HUES64 (cell line): ENCODE data around the gene TRMT2A.

ENCODE experiments used
- H3K27ac ChIP-seq: 2 replicates; pipeline ENCODE4 v1.7.0; 2013; ENCODE audit warnings: low read depth, low read length, inconsistent platforms
- H3K27me3 ChIP-seq: 2 replicates; pipeline ENCODE4 v1.6.1; 2013; ENCODE audit warnings: mild to moderate bottlenecking, low read length; ENCODE audit not compliant: insufficient read depth
- H3K36me3 ChIP-seq: 2 replicates; pipeline ENCODE4 v1.6.1; 2013; ENCODE audit warnings: mild to moderate bottlenecking, low read length; ENCODE audit not compliant: insufficient read depth
- H3K4me1 ChIP-seq: 2 replicates; pipeline ENCODE4 v1.6.1; 2013; ENCODE audit warnings: mild to moderate bottlenecking, low read length, moderate library complexity; ENCODE audit not compliant: insufficient read depth
- H3K4me3 ChIP-seq: 2 replicates; pipeline ENCODE4 v1.5.1; 2013; ENCODE audit warnings: mild to moderate bottlenecking, low read length, moderate library complexity
- H3K9ac ChIP-seq: 2 replicates; pipeline ENCODE4 v1.6.1; 2013; ENCODE audit warnings: mild to moderate bottlenecking, low read depth, low read length
- H3K9me3 ChIP-seq: 2 replicates; pipeline ENCODE4 v1.6.1; 2013; ENCODE audit warnings: low read depth, low read length; ENCODE audit not compliant: insufficient read depth
- WGBS: fragments of 150-250, 120-280 bp; methylation state at CpG from one replicate; pipeline ENCODE4 v1.1.7; 2013; ENCODE audit warnings: missing lambda C conversion rate; 5-methylcytosine and 5-hydroxymethylcytosine counted together

Gene TRMT2A

GRCh38 chr22:20156611-20157429 lies 39.8 kb upstream of the TRMT2A start:
- H3K27ac ChIP-seq: no peak overlapping the region
- WGBS: 60% methylated on average over 17 of the region's 17 CpGs
- H3K9me3 ChIP-seq: no peaks in the 10 kb centered on the region
- H3K9ac ChIP-seq: no peak overlapping the region
- H3K4me3 ChIP-seq: no peak overlapping the region
- no peaks in the 10 kb centered on the region for H3K27me3 ChIP-seq
- H3K36me3 ChIP-seq: no peaks in the 10 kb centered on the region
- H3K4me1 ChIP-seq: 0 out of 2 replicates have a peak, but pooled peaks cover 5% of the 10 kb centered on the region

DNA sequence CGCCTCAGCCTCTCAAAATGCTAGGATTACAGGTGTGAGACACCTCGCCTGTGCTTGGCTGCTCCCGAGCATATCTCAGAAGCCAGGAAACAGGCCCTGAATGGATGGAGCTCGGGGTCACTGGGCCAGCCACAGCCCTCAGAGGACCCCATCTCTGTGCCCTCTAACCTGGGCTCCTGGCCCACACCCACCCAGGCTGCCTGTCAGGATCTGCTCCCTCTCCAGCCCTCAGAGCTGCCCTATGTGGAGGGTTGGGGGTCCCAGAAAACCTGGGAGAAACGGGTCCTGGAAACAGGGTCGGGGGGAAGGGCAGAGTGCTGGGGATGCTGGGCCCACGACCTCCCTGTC lies 39.0 kb upstream of the TRMT2A start:
- 0 out of 2 replicates have a peak, but pooled peaks cover 5% of the 10 kb centered on the region for H3K4me1 ChIP-seq
- no peak overlapping the region for H3K27ac ChIP-seq
- no peaks in the 10 kb centered on the region for H3K27me3 ChIP-seq
- H3K4me3 ChIP-seq: no peak overlapping the region
- 84% methylated on average over 7 of the region's 7 CpGs for WGBS
- H3K9me3 ChIP-seq: no peaks in the 10 kb centered on the region
- no peak overlapping the region for H3K9ac ChIP-seq
- no peaks in the 10 kb centered on the region for H3K36me3 ChIP-seq

GRCh38 chr22:20155330-20156041 lies 38.5 kb upstream of the TRMT2A start:
- Histone ChIP-seq H3K27ac (no peak overlapping the region), H3K4me3 (no peak overlapping the region), H3K9me3 (no peaks in the 10 kb centered on the region), H3K4me1 (0 out of 2 replicates have a peak, but pooled peaks cover 5% of the 10 kb centered on the region), H3K36me3 (no peaks in the 10 kb centered on the region), H3K27me3 (no peaks in the 10 kb centered on the region), H3K9ac (no peak overlapping the region)
- 87% methylated on average over 30 of the region's 30 CpGs for WGBS

DNA sequence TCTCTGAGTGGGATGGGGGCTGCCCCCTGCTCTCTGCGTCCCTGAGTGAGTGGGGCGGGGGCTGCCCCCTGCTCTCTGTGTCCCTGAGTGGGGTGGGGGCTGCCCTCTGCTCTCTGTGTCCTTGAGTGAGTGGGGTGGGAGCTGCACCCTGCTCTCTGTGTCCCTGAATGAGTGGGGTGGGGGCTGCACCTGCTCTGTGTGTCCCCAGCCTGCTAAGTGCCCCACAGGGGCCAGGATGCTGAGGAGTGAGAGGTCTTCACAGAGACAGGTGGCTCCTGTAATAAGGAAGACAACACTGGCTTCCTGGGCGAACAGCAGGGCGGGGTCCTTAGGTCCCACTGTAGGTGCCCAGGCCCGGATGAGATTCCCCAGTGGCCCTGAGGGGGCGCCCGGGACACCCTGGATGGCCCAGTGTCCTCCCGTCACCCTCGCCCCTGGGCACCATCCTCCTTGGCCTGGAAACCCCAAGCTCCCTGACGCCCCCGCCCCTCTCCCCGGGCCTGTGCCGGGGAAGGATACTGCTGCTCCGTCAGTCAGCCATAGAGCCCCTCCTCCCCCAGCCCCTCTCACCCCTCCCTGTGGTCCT lies 37.7 kb upstream of the TRMT2A start:
- H3K9ac ChIP-seq: no peak overlapping the region
- H3K4me1 ChIP-seq: 0 out of 2 replicates have a peak, but pooled peaks cover 5% of the 10 kb centered on the region
- H3K27ac ChIP-seq: no peak overlapping the region
- WGBS: 83% methylated on average over 13 of the region's 14 CpGs
- no peaks in the 10 kb centered on the region for H3K27me3 ChIP-seq
- H3K4me3 ChIP-seq: no peak overlapping the region
- H3K36me3 ChIP-seq: no peaks in the 10 kb centered on the region
- H3K9me3 ChIP-seq: no peaks in the 10 kb centered on the region

DNA sequence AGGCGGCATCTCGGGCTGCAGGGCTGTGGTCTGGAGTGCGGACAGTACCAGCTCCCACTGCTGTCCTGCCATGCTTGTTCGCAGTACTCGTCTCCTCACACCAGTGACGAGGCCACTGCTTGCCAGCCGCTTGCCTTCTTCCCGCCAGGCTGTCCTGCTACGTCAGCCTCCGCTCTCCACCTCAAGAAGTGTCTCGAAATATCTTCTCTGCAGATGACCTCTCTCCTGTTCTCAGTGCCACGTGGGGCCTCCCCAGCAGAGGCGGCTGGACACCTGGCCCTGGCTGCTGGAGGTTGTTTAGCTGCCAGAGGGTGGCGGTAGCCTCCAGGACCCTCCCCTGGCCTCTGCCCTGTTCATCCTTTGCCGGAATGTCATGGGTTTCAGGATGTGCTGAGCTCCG lies 36.9 kb upstream of the TRMT2A start:
- Histone ChIP-seq H3K4me3 (no peak overlapping the region), H3K27ac (no peak overlapping the region), H3K9ac (no peak overlapping the region), H3K27me3 (no peaks in the 10 kb centered on the region), H3K36me3 (no peaks in the 10 kb centered on the region), H3K9me3 (no peaks in the 10 kb centered on the region), H3K4me1 (0 out of 2 replicates have a peak, but pooled peaks cover 5% of the 10 kb centered on the region)
- 84% methylated on average over 16 of the region's 16 CpGs for WGBS

GRCh38 chr22:20152464-20152890 lies 35.5 kb upstream of the TRMT2A start:
- 0 out of 2 replicates have a peak, but pooled peaks cover 5% of the 10 kb centered on the region for H3K4me1 ChIP-seq
- WGBS: 90% methylated on average over 14 of the region's 14 CpGs
- H3K9ac ChIP-seq: no peak overlapping the region
- no peaks in the 10 kb centered on the region for H3K9me3 ChIP-seq
- H3K4me3 ChIP-seq: no peak overlapping the region
- no peak overlapping the region for H3K27ac ChIP-seq
- H3K36me3 ChIP-seq: no peaks in the 10 kb centered on the region
- H3K27me3 ChIP-seq: no peaks in the 10 kb centered on the region

DNA sequence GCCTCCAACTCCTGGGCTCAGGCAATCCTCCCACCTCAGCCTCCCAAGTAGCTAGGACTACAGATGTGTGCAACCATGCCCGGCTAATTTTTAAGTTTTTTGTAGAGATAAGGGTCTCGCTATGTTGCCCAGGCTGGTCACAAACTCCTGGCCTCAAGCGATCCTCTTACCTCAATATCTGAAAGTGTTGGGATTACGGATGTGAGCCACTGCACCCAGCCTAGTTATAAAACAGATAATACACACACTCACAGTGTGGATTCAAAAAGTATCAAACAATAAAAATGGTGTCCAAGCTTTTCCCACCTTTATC lies 34.2 kb upstream of the TRMT2A start:
- 95% methylated on average over 4 of the region's 4 CpGs for WGBS
- H3K27ac ChIP-seq: no peak overlapping the region

DNA sequence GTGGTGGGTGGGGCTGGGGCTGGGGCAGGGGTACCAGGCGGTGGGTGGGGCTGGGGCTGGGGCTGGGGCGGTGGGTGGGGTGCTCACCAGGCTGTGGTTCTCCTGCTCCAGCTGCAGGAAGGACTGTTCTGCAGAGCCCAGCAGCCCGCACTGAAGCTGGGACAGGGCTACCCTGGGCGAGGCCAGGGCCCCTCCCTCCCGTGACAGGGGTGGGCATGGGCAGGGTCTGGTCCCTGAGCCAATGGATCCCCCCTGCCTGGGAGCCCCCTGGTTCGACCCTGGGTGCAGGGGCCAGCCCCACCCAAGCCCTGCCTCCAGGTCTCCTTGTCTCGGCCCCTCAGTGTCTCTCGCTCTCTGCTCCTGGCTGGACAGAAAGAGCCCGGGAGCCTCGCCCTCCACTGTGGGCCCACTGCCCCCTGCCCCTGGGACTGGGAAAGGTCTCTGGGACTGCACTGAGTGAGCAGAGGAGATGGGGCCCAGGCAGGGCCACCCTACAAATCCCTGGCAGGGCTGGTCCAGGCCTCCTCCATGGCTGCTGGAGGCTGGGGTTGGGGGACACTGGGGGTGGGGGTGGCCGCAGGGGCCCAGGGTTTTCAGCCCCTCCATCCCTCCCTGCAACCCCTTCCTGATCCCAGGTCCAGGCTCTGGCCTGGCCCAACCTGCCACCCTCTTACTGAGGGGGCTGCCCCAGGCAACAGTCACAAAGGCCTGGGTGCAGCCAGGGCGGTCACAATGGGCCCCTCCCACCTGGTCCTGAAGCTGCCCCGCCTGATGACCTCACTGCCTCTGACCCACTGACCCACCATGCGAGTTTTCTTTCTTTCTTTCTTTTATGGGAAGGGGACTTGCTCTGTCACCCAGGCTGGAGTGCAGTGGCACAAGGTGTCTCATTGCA lies 33.6 kb upstream of the TRMT2A start, which contains the start of gene CCDC188:
Gene CCDC188, minus strand, starts transcription at position 675 of the 895 bp plus-strand sequence. Its CDS starts 69 bp downstream, at position 606.
- H3K4me3 ChIP-seq: no peak within 1 kb of the TSS
- no peak within 1 kb of the TSS for H3K27ac ChIP-seq
- H3K4me1 ChIP-seq: 0 out of 2 replicates have a peak, but pooled peaks cover 5% of the 10 kb centered on the region
- 88% methylated on average over 13 of the region's 14 CpGs for WGBS
- H3K27me3 ChIP-seq: no peaks in the 10 kb centered on the region
- no peak within 1 kb of the TSS for H3K9ac ChIP-seq
- no peaks in the 10 kb centered on the region for H3K36me3 ChIP-seq
- no peaks in the 10 kb centered on the region for H3K9me3 ChIP-seq

More for the DNA sequence above, 34.2 kb upstream of the TRMT2A start:
- Histone ChIP-seq H3K9ac (no peak overlapping the region), H3K9me3 (no peaks in the 10 kb centered on the region), H3K27me3 (no peaks in the 10 kb centered on the region), H3K4me3 (no peak overlapping the region), H3K36me3 (no peaks in the 10 kb centered on the region), H3K4me1 (0 out of 2 replicates have a peak, but pooled peaks cover 5% of the 10 kb centered on the region)

GRCh38 chr22:20149257-20150250 lies 32.5 kb upstream of the TRMT2A start:
- H3K9ac ChIP-seq: no peak overlapping the region
- no peak overlapping the region for H3K4me3 ChIP-seq
- H3K27ac ChIP-seq: no peak overlapping the region
- H3K9me3 ChIP-seq: no peaks in the 10 kb centered on the region
- H3K27me3 ChIP-seq: no peaks in the 10 kb centered on the region
- 0 out of 2 replicates have a peak, but pooled peaks cover 5% of the 10 kb centered on the region for H3K4me1 ChIP-seq
- H3K36me3 ChIP-seq: no peaks in the 10 kb centered on the region
- WGBS: 90% methylated on average over 32 of the region's 32 CpGs

GRCh38 chr22:20148414-20148813 lies 31.4 kb upstream of the TRMT2A start:
- no peak overlapping the region for H3K9ac ChIP-seq
- H3K27me3 ChIP-seq: no peaks in the 10 kb centered on the region
- H3K9me3 ChIP-seq: no peaks in the 10 kb centered on the region
- 0 out of 2 replicates have a peak, but pooled peaks cover 1% of the 10 kb centered on the region for H3K36me3 ChIP-seq
- WGBS: 96% methylated on average over 18 of the region's 18 CpGs
- no peak overlapping the region for H3K27ac ChIP-seq
- no peak overlapping the region for H3K4me3 ChIP-seq
- no peaks in the 10 kb centered on the region for H3K4me1 ChIP-seq
